HG02623 (cell line): Measurements from ENCODE around the gene UGT1A7.

Experiments used
- ATAC-seq: cut with Tn5 transposase; IDR thresholded peaks from one replicate; pipeline ENCODE4 v1.9.1; 2021; ENCODE audit warnings: moderate library complexity; ENCODE audit not compliant: unreplicated experiment

The UGT1A7 gene

GRCh38 chr2:233816771-233817170 lies 135.1 kb downstream of the UGT1A7 start:
- ATAC-seq, result no peak

- ATAC-seq, result no peak
Observed at GRCh38 chr2:233817361-233817911, 135.7 kb downstream of the UGT1A7 start.

GRCh38 chr2:233817995-233818638 lies 136.4 kb downstream of the UGT1A7 start:
- no peak for ATAC-seq

- no peak for ATAC-seq
Observed at GRCh38 chr2:233818639-233819621, 137.2 kb downstream of the UGT1A7 start.

GRCh38 chr2:233819884-233820773 lies 138.4 kb downstream of the UGT1A7 start:
- no peak for ATAC-seq

- no peak for ATAC-seq
Observed at GRCh38 chr2:233820774-233821105, 139.0 kb downstream of the UGT1A7 start.

- no peak for ATAC-seq
Observed at GRCh38 chr2:233821196-233821595, 139.5 kb downstream of the UGT1A7 start.

- no peak for ATAC-seq
Observed at GRCh38 chr2:233821709-233822100, 140.0 kb downstream of the UGT1A7 start.

GRCh38 chr2:233822101-233822771 lies 140.5 kb downstream of the UGT1A7 start:
- ATAC-seq, result no peak
